Gastroesophageal sphincter (tissue), 4 donors: ENCODE data around the gene DDX5. TPM values are rescaled to one million over a fixed set of nuclear protein-coding genes. Genes with fewer than 3 reads are reported as not detected.
"Not testable (repeated sequence)": the region's sequence is repeated elsewhere in the genome, so short reads cannot be mapped to it uniquely, and the experiment has no call there.

Source experiments
- ATAC-seq: fragments of 150-250 bp; one replicate; pipeline ENCODE4 v1.9.1; 2016; ENCODE audit warnings: mild to moderate bottlenecking, moderate library complexity
- H3K27ac ChIP-seq, 4 donors: fragments of 200-600 bp; sonication (generic) in 3 of 4; 1 replicate in 3 of 4; 2 replicates in 1 of 4; pipeline ENCODE4 v1.5.1; 2016 to 2019
- H3K27me3 ChIP-seq: fragments of 200-600 bp; sonication (generic); one replicate; pipeline ENCODE4 v1.5.1; 2019
- H3K36me3 ChIP-seq, 2 donors: fragments of 200-600 bp; sonication (generic); one replicate each; pipeline ENCODE4 v1.5.1; 2019; ENCODE audit warnings: control low read depth in 1 of 2
- H3K4me1 ChIP-seq, 3 donors: fragments of 200-600 bp; sonication (generic); 1 replicate in 2 of 3; 2 replicates in 1 of 3; pipeline ENCODE4 v1.5.1; 2016 to 2019; ENCODE audit warnings: control low read depth in 2 of 3
- H3K4me3 ChIP-seq, 2 donors: fragments of 200-600 bp; sonication (generic); one replicate each; pipeline ENCODE4 v1.5.1; 2019; ENCODE audit warnings: mild to moderate bottlenecking in 1 of 2, moderate library complexity in 1 of 2
- H3K9me3 ChIP-seq, 3 donors: fragments of 200-600 bp; sonication (generic); one replicate each; pipeline ENCODE4 v1.5.1; 2017 to 2019; ENCODE audit warnings: control low read depth in 2 of 3
- CTCF ChIP-seq, 4 experiments: fragments of 200-600 bp in 2 of 4; fragments of 450-650 bp in 2 of 4; sonication (generic) in 1 of 4; IDR thresholded peaks; one replicate each; pipeline ENCODE4 v1.5.1; 2017 to 2019; ENCODE audit warnings: antibody characterized with exemption in 4 of 4, mild to moderate bottlenecking in 2 of 4, moderate library complexity in 2 of 4
- EP300 ChIP-seq: sonication (generic); formaldehyde crosslinking; IDR thresholded peaks from one replicate; pipeline ENCODE4 v1.6.1; 2017; ENCODE audit warnings: antibody characterized with exemption, mild to moderate bottlenecking
- POLR2A ChIP-seq, 2 donors: fragments of 450-650 bp; IDR thresholded peaks; one replicate each; pipeline ENCODE4 v1.6.1; 2017; ENCODE audit warnings: antibody characterized with exemption in 2 of 2, mild to moderate bottlenecking in 2 of 2, moderate library complexity in 1 of 2
- POLR2AphosphoS5 ChIP-seq: sonication (generic); formaldehyde crosslinking; IDR thresholded peaks from one replicate; pipeline ENCODE4 v1.6.1; 2017; ENCODE audit warnings: antibody characterized with exemption
- WGBS, 2 donors: methylation state at CpG; one replicate each; pipeline ENCODE4 v1.1.5; 2018; ENCODE audit warnings: low coverage in 1 of 2; 5-methylcytosine and 5-hydroxymethylcytosine counted together
- total RNA-seq, 4 donors: library from RNA; depleted of rRNA; stranded (reverse); fragments of >200 nt; gene quantifications; one replicate each; pipeline ENCODE4 v1.1.0, GENCODE V29; 2016

Gene DDX5
- total RNA-seq, 4 donors from 2014 or later, result 585 to 908 (median 632) TPM

DNA sequence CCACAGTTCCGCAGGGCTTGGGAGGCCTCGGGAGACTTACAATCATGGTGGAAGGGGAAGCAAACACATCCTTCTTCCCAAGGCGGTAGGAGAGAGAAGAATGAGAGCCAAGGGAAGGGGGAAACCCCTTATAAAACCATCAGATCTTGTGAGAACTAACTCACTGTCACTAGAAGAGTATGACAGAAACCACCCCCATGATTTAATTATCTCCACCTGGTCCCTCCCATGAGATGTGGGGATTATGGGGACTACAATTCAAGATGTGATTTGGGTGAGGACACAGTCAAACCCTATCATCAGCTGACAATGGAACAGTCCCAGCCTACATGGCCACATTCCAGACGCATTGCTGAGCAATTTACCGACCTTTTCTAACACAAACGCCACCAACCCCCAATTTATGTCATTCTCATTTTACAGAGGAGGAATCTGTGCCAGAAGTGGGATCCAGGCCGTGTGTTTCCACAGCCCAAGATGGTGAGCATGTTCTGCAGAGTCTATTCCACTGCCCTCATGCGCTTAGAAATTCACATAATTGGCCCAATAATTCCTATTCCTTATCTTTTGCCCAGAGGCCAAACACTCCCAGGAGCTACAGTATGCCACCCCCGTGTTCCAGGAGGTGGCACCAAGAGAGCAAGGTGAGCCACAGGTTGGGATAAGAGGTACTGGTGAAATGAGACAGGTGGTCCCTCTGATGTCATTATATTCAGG lies 39.9 kb downstream of the DDX5 start:
- Histone ChIP-seq H3K27ac (no peak overlapping the region), H3K36me3 (no peaks in the 10 kb centered on the region), H3K9me3 (no peaks in the 10 kb centered on the region), H3K27me3 (no peaks in the 10 kb centered on the region), H3K4me1 (no peaks in the 10 kb centered on the region), H3K4me3 (no peak overlapping the region)
- WGBS, 2 donors, result 41 to 62% methylated on average over 4 to 8 of the region's 9 CpGs
- TF ChIP-seq CTCF (IDR thresholded peaks at IDR 0.05) (no peak), POLR2A (IDR thresholded peaks at IDR 0.05) (no peak), POLR2AphosphoS5 (no peak), EP300 (no peak)
- no peak for ATAC-seq

DNA sequence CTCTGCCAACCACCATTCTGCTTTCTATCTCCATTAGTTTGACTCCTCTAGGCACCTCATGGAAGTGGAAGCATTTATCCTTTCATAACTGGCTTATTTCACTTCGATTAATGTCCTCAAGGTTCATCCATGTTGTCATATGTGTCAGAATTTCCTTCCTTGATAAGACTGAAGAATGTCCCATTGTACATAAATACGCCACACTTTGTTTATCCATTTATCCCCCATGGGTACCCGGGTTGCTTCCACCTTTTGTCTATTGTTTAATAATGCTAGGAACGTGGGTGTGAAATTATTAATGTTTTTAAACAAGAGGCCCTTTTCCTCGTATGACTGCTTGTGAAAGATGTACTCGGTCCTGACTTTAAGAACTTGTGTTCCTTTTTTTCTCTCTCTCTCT lies 44.3 kb downstream of the DDX5 start:
- Histone ChIP-seq H3K27ac (no peak overlapping the region), H3K9me3 (no peaks in the 10 kb centered on the region), H3K27me3 (no peaks in the 10 kb centered on the region), H3K4me3 (no peak overlapping the region), H3K36me3 (no peaks in the 10 kb centered on the region), H3K4me1 (no peaks in the 10 kb centered on the region)
- WGBS, 2 donors, result 45 to 49% methylated on average over 6 of the region's 6 CpGs
- TF ChIP-seq POLR2AphosphoS5, result no peak
- TF ChIP-seq EP300, result no peak
- no peak for TF ChIP-seq CTCF (IDR thresholded peaks at IDR 0.05)
- TF ChIP-seq POLR2A (IDR thresholded peaks at IDR 0.05), result no peak
- ATAC-seq, result no peak

DNA sequence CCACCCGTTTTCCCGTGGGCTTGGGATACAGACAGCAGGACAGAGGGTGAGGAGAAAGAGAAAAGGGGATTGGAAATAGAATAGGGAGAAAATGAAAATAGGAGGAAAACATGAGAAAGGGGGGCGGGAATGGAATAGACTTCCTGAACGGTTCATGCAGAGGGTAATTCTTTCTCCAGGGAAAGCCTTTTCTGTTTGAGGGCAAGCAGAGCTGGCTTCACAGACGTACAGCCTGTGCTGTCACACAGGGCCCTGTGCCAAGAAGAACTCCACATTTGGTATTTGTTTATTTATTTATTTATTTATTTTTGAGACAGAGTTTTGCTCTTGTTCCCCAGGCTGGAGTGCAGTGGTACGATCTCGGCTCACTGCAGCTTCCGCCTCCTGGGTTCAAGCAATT lies 45.1 kb downstream of the DDX5 start:
- Histone ChIP-seq H3K4me1 (no peaks in the 10 kb centered on the region), H3K36me3 (no peaks in the 10 kb centered on the region), H3K27ac (no peak overlapping the region), H3K4me3 (no peak overlapping the region), H3K27me3 (no peaks in the 10 kb centered on the region), H3K9me3 (no peaks in the 10 kb centered on the region)
- ATAC-seq, result no peak
- TF ChIP-seq EP300, result no peak
- TF ChIP-seq POLR2A (IDR thresholded peaks at IDR 0.05), result no peak
- TF ChIP-seq POLR2AphosphoS5, result no peak
- TF ChIP-seq CTCF (IDR thresholded peaks at IDR 0.05), result no peak
- 56 to 82% methylated on average over 2 to 7 of the region's 8 CpGs for WGBS, 2 donors

GRCh38 chr17:64459818-64460217 lies 46.3 kb downstream of the DDX5 start:
- not testable (repeated sequence) for H3K36me3 ChIP-seq, H3K4me1 ChIP-seq, H3K4me3 ChIP-seq, H3K9me3 ChIP-seq, H3K27me3 ChIP-seq, H3K27ac ChIP-seq, ATAC-seq
- WGBS, 2 donors, result 90 to 99% methylated on average over 2 to 7 of the region's 7 CpGs

DNA sequence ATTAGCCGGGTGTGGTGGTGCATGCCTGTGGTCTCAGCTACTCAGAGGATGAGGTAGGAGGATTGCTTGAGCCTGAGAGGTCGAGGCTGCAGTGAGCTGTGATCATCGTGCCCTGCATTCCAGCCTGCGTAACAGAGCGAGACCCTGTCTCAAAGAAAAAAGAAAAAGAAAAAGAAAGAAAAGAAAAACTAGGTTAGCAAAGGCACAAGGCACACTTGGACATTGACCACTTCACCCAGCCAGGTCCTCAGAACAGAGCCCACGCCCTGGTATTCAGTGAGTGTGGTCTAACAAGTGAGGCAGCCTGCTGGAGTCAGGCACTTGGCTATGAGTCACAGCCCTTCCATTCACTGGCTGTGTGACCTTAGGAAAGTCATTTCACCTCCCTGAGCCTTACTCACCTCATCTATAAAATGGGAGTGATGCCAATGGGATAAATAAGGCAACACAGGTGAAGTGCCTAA lies 46.8 kb downstream of the DDX5 start:
- TF ChIP-seq EP300, result no peak
- TF ChIP-seq POLR2A (IDR thresholded peaks at IDR 0.05), result no peak
- TF ChIP-seq CTCF (IDR thresholded peaks at IDR 0.05), result no peak
- no peak for TF ChIP-seq POLR2AphosphoS5
- ATAC-seq, result no peak
- Histone ChIP-seq H3K27ac (no peak overlapping the region), H3K9me3 (no peaks in the 10 kb centered on the region), H3K4me1 (no peaks in the 10 kb centered on the region), H3K36me3 (no peaks in the 10 kb centered on the region), H3K4me3 (no peak overlapping the region), H3K27me3 (no peaks in the 10 kb centered on the region)
- 82% methylated on average over 6 of the region's 6 CpGs; no CpG with 5 or more reads in 1 of the 2 donors for WGBS, 2 donors
